K562 (cell line): ENCODE results near the gene AFM.

ENCODE experiments used
- DPF2 ChIP-seq: fragments of 450-650 bp; IDR thresholded peaks from 2 replicates; pipeline ENCODE4 v1.6.1; 2016
- ZC3H11A ChIP-seq: IDR thresholded peaks from 2 replicates; pipeline ENCODE4 v1.6.1; 2012; ENCODE audit warnings: low read depth, low read length, improper control_type of control experiment
- TF ChIP-seq, protein P1 (sequence below), 2 experiments: fragments of 450-650 bp in 1 of 2; sonication (generic) in 1 of 2; formaldehyde crosslinking; conservative IDR thresholded peaks; 2 replicates each; pipeline versions ENCODE4 v1.4.0 to v1.8.1; 2020 to 2022; ENCODE audit warnings: mild to moderate bottlenecking in 1 of 2, missing genetic modification reagents in 1 of 2

DNA sequence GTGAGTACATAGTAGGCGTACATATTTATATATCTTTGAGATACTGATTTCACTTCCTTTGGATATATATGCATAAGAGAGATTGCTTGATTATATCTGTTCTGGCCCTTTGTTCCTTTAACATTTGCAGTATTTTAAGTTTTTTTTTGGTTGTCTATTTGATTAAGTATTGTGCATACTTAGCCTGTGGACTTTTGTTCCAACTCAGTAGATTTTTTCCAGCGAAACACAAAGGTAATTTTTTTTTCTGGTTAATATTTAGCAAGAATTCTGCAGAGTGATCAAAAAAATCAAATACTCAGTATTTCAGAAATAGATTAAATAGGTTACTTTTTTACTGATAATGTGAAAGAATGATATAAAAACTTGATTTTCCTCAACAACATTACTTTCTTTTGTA lies at the start of gene AFM:
- no peak for TF ChIP-seq DPF2
- TF ChIP-seq ZC3H11A, result no peak
- TF ChIP-seq, protein P1, sequence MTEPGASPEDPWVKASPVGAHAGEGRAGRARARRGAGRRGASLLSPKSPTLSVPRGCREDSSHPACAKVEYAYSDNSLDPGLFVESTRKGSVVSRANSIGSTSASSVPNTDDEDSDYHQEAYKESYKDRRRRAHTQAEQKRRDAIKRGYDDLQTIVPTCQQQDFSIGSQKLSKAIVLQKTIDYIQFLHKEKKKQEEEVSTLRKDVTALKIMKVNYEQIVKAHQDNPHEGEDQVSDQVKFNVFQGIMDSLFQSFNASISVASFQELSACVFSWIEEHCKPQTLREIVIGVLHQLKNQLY (CRISPR knock-in tag; conservative IDR thresholded peaks at IDR 0.05), result no peak
